HG02623 (cell line): ENCODE measurements around the gene FCRLB.
"Not testable (repeated sequence)": the region's sequence is repeated elsewhere in the genome, so short reads cannot be mapped to it uniquely, and the experiment has no call there.

Experiments used
- ATAC-seq: cut with Tn5 transposase; IDR thresholded peaks from one replicate; pipeline ENCODE4 v1.9.1; 2021; ENCODE audit warnings: moderate library complexity; ENCODE audit not compliant: unreplicated experiment

The FCRLB gene

GRCh38 chr1:161720956-161721737 lies at the start of gene FCRLB:
TSS of gene FCRLB (plus strand) at chr1:161721544. CDS start at chr1:161722673, 1,129 bp downstream.
- no peak for ATAC-seq

GRCh38 chr1:161673437-161673836 lies 47.9 kb upstream of the FCRLB start:
- ATAC-seq, result not testable (repeated sequence)

GRCh38 chr1:161674447-161674846 lies 46.9 kb upstream of the FCRLB start:
- not testable (repeated sequence) for ATAC-seq

- not testable (repeated sequence) for ATAC-seq
Observed at GRCh38 chr1:161674908-161675307, 46.4 kb upstream of the FCRLB start.

GRCh38 chr1:161676441-161676840 lies 44.9 kb upstream of the FCRLB start:
- ATAC-seq, result no peak

GRCh38 chr1:161676958-161677689 lies 44.2 kb upstream of the FCRLB start:
- ATAC-seq, result no peak

GRCh38 chr1:161678500-161678899 lies 42.8 kb upstream of the FCRLB start:
- ATAC-seq, result no peak

- ATAC-seq, result no peak
Observed at GRCh38 chr1:161681879-161682278, 39.5 kb upstream of the FCRLB start.

GRCh38 chr1:161688946-161689345 lies 32.4 kb upstream of the FCRLB start:
- ATAC-seq, result no peak

- ATAC-seq, result no peak
Observed at GRCh38 chr1:161691846-161692245, 29.5 kb upstream of the FCRLB start.

- ATAC-seq, result not testable (repeated sequence)
Observed at GRCh38 chr1:161693020-161693712, 28.2 kb upstream of the FCRLB start.

- ATAC-seq, result not testable (repeated sequence)
Observed at GRCh38 chr1:161698302-161698701, 23.0 kb upstream of the FCRLB start.

GRCh38 chr1:161702250-161702649 lies 19.1 kb upstream of the FCRLB start:
- ATAC-seq, result no peak

- ATAC-seq, result no peak
Observed at GRCh38 chr1:161705537-161705936, 15.8 kb upstream of the FCRLB start.

- no peak for ATAC-seq
Observed at GRCh38 chr1:161706113-161706481, 15.2 kb upstream of the FCRLB start.

GRCh38 chr1:161706482-161707347 lies 14.6 kb upstream of the FCRLB start, which contains the start of gene FCRLA:
TSS of gene FCRLA (plus strand) at chr1:161707229. CDS start at chr1:161707265, 36 bp downstream.
- peak; percentile 56 for ATAC-seq

- ATAC-seq, result no peak
Observed at GRCh38 chr1:161707503-161707902, 13.8 kb upstream of the FCRLB start.

GRCh38 chr1:161709373-161709772 lies 12.0 kb upstream of the FCRLB start:
- no peak for ATAC-seq

GRCh38 chr1:161710560-161710959 lies 10.8 kb upstream of the FCRLB start:
- no peak for ATAC-seq

GRCh38 chr1:161718559-161719324 lies 2.6 kb upstream of the FCRLB start:
- ATAC-seq, result peak; percentile 46
